Suprapubic skin (tissue), 4 donors: ENCODE data around the gene OPA3. TPM values are rescaled to one million over a fixed set of nuclear protein-coding genes. Genes with fewer than 3 reads are reported as not detected.

ENCODE experiments used
- DNase-seq, 2 donors: peaks; one replicate each; pipeline ENCODE4 v3.0.0-alpha.2; 2019; ENCODE audit warnings: low spot score in 2 of 2
- H3K27ac ChIP-seq: fragments of 200-600 bp; sonication (generic); one replicate; pipeline ENCODE4 v1.5.1; 2019
- H3K27me3 ChIP-seq: fragments of 200-600 bp; sonication (generic); one replicate; pipeline ENCODE4 v1.5.1; 2019
- H3K36me3 ChIP-seq: fragments of 200-600 bp; sonication (generic); one replicate; pipeline ENCODE4 v1.5.1; 2019
- H3K4me1 ChIP-seq: fragments of 200-600 bp; sonication (generic); one replicate; pipeline ENCODE4 v1.5.1; 2019
- H3K4me3 ChIP-seq: fragments of 200-600 bp; sonication (generic); one replicate; pipeline ENCODE4 v1.5.1; 2019; ENCODE audit warnings: mild to moderate bottlenecking
- H3K9me3 ChIP-seq: fragments of 200-600 bp; sonication (generic); one replicate; pipeline ENCODE4 v1.5.1; 2019
- EP300 ChIP-seq: sonication (generic); formaldehyde crosslinking; IDR thresholded peaks from one replicate; pipeline ENCODE4 v1.6.1; 2017; ENCODE audit warnings: antibody characterized with exemption
- POLR2A ChIP-seq, 2 donors: fragments of 450-650 bp; IDR thresholded peaks; one replicate each; pipeline ENCODE4 v1.6.1; 2017; ENCODE audit warnings: antibody characterized with exemption in 2 of 2, mild to moderate bottlenecking in 2 of 2, moderate library complexity in 2 of 2
- POLR2AphosphoS5 ChIP-seq, 3 donors: sonication (generic); formaldehyde crosslinking; IDR thresholded peaks; one replicate each; pipeline ENCODE4 v1.6.1; 2017; ENCODE audit warnings: antibody characterized with exemption in 3 of 3
- WGBS: methylation state at CpG from one replicate; pipeline ENCODE4 v1.1.5; 2018; 5-methylcytosine and 5-hydroxymethylcytosine counted together
- total RNA-seq, 4 donors: library from RNA; depleted of rRNA; stranded (reverse); fragments of >200 nt; gene quantifications; one replicate each; pipeline ENCODE4 v1.1.0, GENCODE V29; 2016
- TF ChIP-seq, protein P1 (sequence below), 2 donors: fragments of 200-600 bp in 1 of 2; fragments of 450-650 bp in 1 of 2; sonication (generic) in 1 of 2; IDR thresholded peaks; one replicate each; pipeline ENCODE4 v1.5.1; 2016 to 2019; ENCODE audit warnings: antibody characterized with exemption in 2 of 2, mild to moderate bottlenecking in 1 of 2, moderate library complexity in 1 of 2

The OPA3 gene
- total RNA-seq, 4 donors from 2014 or later = 13.8 to 25.6 (median 22.5) TPM

DNA sequence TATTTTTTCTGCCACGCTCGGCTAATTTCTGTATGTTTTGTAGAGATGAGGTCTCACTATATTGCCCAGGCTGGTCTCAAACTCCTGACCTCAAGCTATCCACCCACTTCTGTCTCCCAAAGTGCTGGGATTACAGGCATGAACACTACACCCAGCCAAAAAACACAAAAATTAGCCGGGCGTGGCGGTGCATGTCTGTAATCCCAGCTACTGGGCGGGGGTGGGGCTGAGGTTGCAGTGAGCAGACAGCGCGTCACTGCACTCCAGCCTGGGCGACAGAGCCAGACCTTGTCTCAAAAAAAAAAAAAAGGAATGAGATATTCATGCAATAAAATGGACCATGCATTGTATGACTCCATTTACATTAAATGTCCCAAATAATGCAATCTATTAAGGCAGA is 45.1 kb downstream of the OPA3 start:
- H3K4me1 ChIP-seq = peaks cover 21% of the 10 kb centered on the region
- H3K27me3 ChIP-seq = no peaks in the 10 kb centered on the region
- H3K9me3 ChIP-seq = no peaks in the 10 kb centered on the region
- H3K4me3 ChIP-seq = no peak overlapping the region
- WGBS = 50% methylated on average over 9 of the region's 9 CpGs
- DNase-seq = no peak
- TF ChIP-seq POLR2AphosphoS5 (IDR thresholded peaks at IDR 0.05) = no peak
- TF ChIP-seq EP300 = no peak
- TF ChIP-seq, protein P1, sequence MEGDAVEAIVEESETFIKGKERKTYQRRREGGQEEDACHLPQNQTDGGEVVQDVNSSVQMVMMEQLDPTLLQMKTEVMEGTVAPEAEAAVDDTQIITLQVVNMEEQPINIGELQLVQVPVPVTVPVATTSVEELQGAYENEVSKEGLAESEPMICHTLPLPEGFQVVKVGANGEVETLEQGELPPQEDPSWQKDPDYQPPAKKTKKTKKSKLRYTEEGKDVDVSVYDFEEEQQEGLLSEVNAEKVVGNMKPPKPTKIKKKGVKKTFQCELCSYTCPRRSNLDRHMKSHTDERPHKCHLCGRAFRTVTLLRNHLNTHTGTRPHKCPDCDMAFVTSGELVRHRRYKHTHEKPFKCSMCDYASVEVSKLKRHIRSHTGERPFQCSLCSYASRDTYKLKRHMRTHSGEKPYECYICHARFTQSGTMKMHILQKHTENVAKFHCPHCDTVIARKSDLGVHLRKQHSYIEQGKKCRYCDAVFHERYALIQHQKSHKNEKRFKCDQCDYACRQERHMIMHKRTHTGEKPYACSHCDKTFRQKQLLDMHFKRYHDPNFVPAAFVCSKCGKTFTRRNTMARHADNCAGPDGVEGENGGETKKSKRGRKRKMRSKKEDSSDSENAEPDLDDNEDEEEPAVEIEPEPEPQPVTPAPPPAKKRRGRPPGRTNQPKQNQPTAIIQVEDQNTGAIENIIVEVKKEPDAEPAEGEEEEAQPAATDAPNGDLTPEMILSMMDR (IDR thresholded peaks at IDR 0.05) = no peak
- no peak for TF ChIP-seq POLR2A (IDR thresholded peaks at IDR 0.05)
- H3K27ac ChIP-seq = no peak overlapping the region
- H3K36me3 ChIP-seq = no peaks in the 10 kb centered on the region

DNA sequence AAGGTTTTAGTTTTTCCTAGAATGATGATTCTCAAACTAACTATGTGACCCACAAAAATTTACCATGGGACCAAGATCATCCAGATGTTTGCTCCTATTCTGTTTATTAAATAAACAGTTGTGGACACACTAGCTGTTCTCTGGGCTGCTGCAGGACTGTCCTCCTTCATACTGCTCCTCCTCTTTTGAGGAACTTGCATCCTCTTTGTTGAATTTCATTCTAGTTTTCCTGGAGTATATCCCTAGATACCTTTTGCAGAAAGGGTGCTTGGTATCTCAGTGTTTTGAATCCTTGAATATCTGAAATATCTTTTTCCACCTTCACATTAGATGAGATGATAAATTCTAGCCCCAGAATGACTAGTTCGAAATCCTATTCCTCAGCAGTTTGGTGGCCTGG is 53.3 kb downstream of the OPA3 start:
- DNase-seq = no peak
- H3K9me3 ChIP-seq = no peaks in the 10 kb centered on the region
- 100% methylated on average over 1 of the region's 1 CpG for WGBS
- no peak overlapping the region for H3K27ac ChIP-seq
- TF ChIP-seq EP300 (no peak), POLR2A (IDR thresholded peaks at IDR 0.05) (no peak), POLR2AphosphoS5 (IDR thresholded peaks at IDR 0.05) (no peak)
- TF ChIP-seq, protein P1 (IDR thresholded peaks at IDR 0.05) = no peak
- H3K4me3 ChIP-seq = no peak overlapping the region
- H3K36me3 ChIP-seq = peaks cover under 1% of the 10 kb centered on the region
- peaks cover 18% of the 10 kb centered on the region for H3K4me1 ChIP-seq
- no peaks in the 10 kb centered on the region for H3K27me3 ChIP-seq

DNA sequence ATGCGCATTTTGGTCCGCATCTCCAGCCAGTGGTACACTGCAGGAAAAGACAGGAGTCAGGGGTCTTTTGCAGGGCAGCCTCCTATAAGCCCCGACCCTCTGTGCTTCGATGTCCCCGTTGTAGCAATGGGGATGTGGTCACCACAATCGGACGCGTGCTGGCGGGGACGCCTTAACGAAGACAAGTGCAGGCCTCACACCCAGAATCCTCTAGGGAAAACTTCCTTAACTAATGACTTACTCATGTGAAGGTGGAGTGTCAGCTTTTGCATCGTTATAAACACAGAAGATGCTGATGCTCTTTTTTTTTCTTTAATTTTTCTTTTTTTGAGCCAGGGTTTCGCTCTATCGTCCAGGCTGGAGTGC is 55.2 kb downstream of the OPA3 start:
- peak overlapping the region; percentile 49 for H3K4me3 ChIP-seq
- WGBS = 28% methylated on average over 13 of the region's 14 CpGs
- no peak overlapping the region for H3K27ac ChIP-seq
- H3K36me3 ChIP-seq = peaks cover 20% of the 10 kb centered on the region
- peaks cover 20% of the 10 kb centered on the region for H3K4me1 ChIP-seq
- H3K27me3 ChIP-seq = no peaks in the 10 kb centered on the region
- DNase-seq = no peak
- TF ChIP-seq POLR2A (IDR thresholded peaks at IDR 0.05) (no peak), POLR2AphosphoS5 (IDR thresholded peaks at IDR 0.05) (no peak), EP300 (no peak)
- TF ChIP-seq, protein P1 (IDR thresholded peaks at IDR 0.05) = no peak
- no peaks in the 10 kb centered on the region for H3K9me3 ChIP-seq

DNA sequence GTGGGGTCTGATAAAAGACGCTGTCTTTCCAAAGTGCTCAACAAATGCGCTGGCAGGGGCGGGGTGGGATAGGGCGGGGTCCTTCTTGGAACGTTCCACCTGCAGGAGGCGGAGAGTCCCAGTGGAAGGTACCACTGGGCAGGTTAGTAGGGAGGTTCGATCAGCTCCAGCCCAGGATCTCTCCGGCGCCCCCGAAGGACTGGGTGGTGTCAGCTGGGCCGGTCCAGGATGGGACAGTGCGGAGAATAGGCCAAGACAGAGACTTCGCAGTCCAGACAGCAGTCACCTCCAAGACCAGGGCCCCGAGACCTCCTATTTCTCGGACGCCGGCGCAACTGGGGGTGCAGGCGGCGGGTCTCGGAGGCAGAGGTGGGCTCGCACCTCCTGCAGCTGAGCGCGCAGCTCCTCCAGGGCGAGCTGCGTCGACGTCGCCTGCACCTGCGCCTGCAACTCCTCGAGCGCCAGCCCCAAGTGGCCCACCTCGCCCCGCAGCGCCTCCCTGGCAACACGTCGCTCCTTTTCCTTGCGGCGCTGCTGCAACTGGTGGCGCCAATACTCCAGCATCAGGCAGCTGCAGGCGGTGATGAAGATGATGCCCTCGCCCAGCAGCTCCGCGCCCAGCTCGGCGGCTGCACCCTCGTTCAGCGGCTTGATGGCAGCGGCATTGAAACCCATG is 55.7 kb downstream of the OPA3 start:
- TF ChIP-seq, protein P1 (IDR thresholded peaks at IDR 0.05) = no peak
- TF ChIP-seq POLR2AphosphoS5 (IDR thresholded peaks at IDR 0.05) (no peak), EP300 (no peak), POLR2A (IDR thresholded peaks at IDR 0.05) (no peak)
- Histone ChIP-seq H3K36me3 (peaks cover 25% of the 10 kb centered on the region), H3K4me3 (peak overlapping the region; percentile 49), H3K9me3 (no peaks in the 10 kb centered on the region), H3K4me1 (peaks cover 20% of the 10 kb centered on the region), H3K27me3 (no peaks in the 10 kb centered on the region), H3K27ac (peak overlapping the region; percentile 59)
- DNase-seq = no peak
- 5% methylated on average over 34 of the region's 49 CpGs for WGBS

DNA sequence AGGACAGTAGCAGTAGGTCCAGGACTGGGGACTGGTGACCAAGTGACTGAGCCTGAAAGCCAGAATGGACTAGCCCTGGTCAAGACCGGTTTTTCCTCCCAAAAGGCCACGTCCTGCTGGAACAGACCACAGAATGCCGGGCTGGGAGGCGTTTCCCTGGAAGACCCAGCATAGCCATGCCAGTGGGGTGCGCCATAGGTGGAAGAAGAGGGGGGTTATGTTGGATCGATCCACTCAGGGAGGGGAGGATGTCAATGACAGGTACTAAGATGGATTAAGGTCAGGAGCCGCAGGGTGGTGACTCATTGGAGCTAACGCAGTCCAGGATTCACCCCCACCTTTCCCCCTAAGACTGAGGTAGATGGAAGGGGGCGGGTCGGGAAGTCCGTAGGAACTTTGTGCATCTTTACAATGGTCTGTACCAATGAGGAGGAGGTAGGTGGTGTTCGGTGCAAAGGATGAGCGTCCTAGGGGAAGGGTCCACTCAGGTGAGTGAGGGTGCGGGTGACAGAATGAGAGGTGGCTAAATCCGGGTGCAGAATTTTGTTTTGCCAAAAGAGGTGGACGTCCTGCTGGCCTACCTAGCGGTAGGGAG is 56.4 kb downstream of the OPA3 start:
- peaks cover 25% of the 10 kb centered on the region for H3K36me3 ChIP-seq
- peaks cover 20% of the 10 kb centered on the region for H3K4me1 ChIP-seq
- 22% methylated on average over 17 of the region's 17 CpGs for WGBS
- H3K4me3 ChIP-seq = peak overlapping the region; percentile 49
- H3K27me3 ChIP-seq = no peaks in the 10 kb centered on the region
- peak overlapping the region; percentile 59 for H3K27ac ChIP-seq
- H3K9me3 ChIP-seq = no peaks in the 10 kb centered on the region
- no peak for DNase-seq
- TF ChIP-seq POLR2AphosphoS5 (IDR thresholded peaks at IDR 0.05) = peak in 1 of 3 donors; percentile 11
- no peak for TF ChIP-seq POLR2A (IDR thresholded peaks at IDR 0.05)
